ENCODE measurements around the gene DENND1A. TPM values are rescaled to one million over a fixed set of nuclear protein-coding genes. Genes with fewer than 3 reads are reported as not detected.

DENND1A gene
- total RNA-seq, 1 donor from 2014 or later, result 12.7 TPM

DNA sequence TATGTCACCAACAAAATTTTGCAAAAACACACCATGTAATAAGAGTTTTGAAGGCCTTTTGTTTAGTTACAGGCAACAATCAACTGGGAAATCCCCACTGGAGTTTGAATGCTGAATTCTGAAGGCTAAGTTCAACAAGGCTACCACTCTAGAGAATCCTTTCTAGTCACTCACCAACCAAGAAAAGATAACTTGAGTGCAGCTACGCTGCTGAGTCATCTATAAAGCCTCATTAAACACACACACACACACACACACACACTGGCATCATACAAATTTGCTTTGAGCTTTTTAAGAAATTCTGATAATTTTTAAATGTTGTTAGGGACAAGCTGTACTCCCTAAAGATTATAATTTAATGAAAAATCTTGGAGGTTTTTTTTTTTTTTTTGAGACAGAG lies 219.6 kb downstream of the DENND1A start:
- H3K27me3 ChIP-seq (ENCODE audit: insufficient read depth, low read length), result no peaks in the 10 kb centered on the region
- H3K9ac ChIP-seq (ENCODE audit: low read length), result no peak overlapping the region
- no peaks in the 10 kb centered on the region for H3K36me3 Mint-ChIP-seq (ENCODE audit: low read depth, unreplicated experiment)
- H3K4me3 ChIP-seq (ENCODE audit: insufficient read depth, low read depth, low read length), result no peak overlapping the region
- no peaks in the 10 kb centered on the region for H4K20me1 ChIP-seq (ENCODE audit: insufficient read depth, low read length)
- no peak overlapping the region for H3K4me3 Mint-ChIP-seq (ENCODE audit: unreplicated experiment)
- no peaks in the 10 kb centered on the region for H3K36me3 ChIP-seq (ENCODE audit: insufficient read depth, low read length)
- peaks cover 3% of the 10 kb centered on the region for H3K4me1 ChIP-seq (ENCODE audit: insufficient read depth, low read length)
- peak; percentile 94 for DNase-seq (ENCODE audit: low read depth)
- peaks cover 5% of the 10 kb centered on the region for H3K4me1 Mint-ChIP-seq (ENCODE audit: low read depth, unreplicated experiment)
- H3K27ac ChIP-seq (ENCODE audit: low read depth, low read length), result no peak overlapping the region
- no peaks in the 10 kb centered on the region for H3K9me3 Mint-ChIP-seq (ENCODE audit: unreplicated experiment)
- H2AFZ ChIP-seq (ENCODE audit: low read depth, low read length), result no peak overlapping the region
- no peak overlapping the region for H3K27ac Mint-ChIP-seq (ENCODE audit: unreplicated experiment)
- TF ChIP-seq, protein P1, sequence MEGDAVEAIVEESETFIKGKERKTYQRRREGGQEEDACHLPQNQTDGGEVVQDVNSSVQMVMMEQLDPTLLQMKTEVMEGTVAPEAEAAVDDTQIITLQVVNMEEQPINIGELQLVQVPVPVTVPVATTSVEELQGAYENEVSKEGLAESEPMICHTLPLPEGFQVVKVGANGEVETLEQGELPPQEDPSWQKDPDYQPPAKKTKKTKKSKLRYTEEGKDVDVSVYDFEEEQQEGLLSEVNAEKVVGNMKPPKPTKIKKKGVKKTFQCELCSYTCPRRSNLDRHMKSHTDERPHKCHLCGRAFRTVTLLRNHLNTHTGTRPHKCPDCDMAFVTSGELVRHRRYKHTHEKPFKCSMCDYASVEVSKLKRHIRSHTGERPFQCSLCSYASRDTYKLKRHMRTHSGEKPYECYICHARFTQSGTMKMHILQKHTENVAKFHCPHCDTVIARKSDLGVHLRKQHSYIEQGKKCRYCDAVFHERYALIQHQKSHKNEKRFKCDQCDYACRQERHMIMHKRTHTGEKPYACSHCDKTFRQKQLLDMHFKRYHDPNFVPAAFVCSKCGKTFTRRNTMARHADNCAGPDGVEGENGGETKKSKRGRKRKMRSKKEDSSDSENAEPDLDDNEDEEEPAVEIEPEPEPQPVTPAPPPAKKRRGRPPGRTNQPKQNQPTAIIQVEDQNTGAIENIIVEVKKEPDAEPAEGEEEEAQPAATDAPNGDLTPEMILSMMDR (IDR thresholded peaks at IDR 0.05; ENCODE audit: insufficient read depth, low read depth, low read length), result no peak
- TF ChIP-seq EZH2 (IDR thresholded peaks at IDR 0.05; ENCODE audit: insufficient read depth, low read length), result no peak
- no peak for FAIRE-seq
- H3K79me2 ChIP-seq (ENCODE audit: insufficient read depth, low read length), result no peaks in the 10 kb centered on the region
- peak overlapping the region; percentile 5 for H3K4me2 ChIP-seq (ENCODE audit: low read length)
- no peaks in the 10 kb centered on the region for H3K27me3 Mint-ChIP-seq (ENCODE audit: low read depth, unreplicated experiment)
- H3K9me3 ChIP-seq (ENCODE audit: insufficient read depth, low read depth, low read length), result no peaks in the 10 kb centered on the region

DNA sequence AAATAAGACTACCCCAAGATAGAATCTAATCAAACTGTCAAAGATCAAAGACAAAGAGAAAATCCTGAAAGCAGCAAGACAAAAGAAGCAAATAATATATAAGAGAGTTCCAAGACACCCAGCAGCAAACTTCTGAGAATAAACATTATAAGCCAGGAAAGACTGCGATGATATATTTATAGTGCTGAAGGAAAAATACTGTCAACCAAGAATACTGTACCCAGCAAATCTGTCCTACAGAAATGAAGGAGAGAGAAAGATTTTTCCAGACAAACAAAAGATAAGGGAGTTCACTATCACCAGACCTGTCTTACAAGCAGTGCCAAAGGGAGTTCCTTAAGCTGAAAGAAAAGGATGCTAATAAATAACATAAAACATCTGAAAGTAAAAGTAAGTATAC lies 227.4 kb downstream of the DENND1A start:
- peaks cover 7% of the 10 kb centered on the region for H3K36me3 Mint-ChIP-seq (ENCODE audit: low read depth, unreplicated experiment)
- peaks cover 9% of the 10 kb centered on the region for H3K9me3 Mint-ChIP-seq (ENCODE audit: unreplicated experiment)
- peaks cover 3% of the 10 kb centered on the region for H3K9me3 ChIP-seq (ENCODE audit: insufficient read depth, low read depth, low read length)
- H3K27ac Mint-ChIP-seq (ENCODE audit: unreplicated experiment), result no peak overlapping the region
- H3K4me3 Mint-ChIP-seq (ENCODE audit: unreplicated experiment), result no peak overlapping the region
- no peaks in the 10 kb centered on the region for H3K27me3 Mint-ChIP-seq (ENCODE audit: low read depth, unreplicated experiment)
- H3K4me1 ChIP-seq (ENCODE audit: insufficient read depth, low read length), result no peaks in the 10 kb centered on the region
- H4K20me1 ChIP-seq (ENCODE audit: insufficient read depth, low read length), result no peaks in the 10 kb centered on the region
- no peak overlapping the region for H3K9ac ChIP-seq (ENCODE audit: low read length)
- H3K4me3 ChIP-seq (ENCODE audit: insufficient read depth, low read depth, low read length), result no peak overlapping the region
- no peaks in the 10 kb centered on the region for H3K36me3 ChIP-seq (ENCODE audit: insufficient read depth, low read length)
- no peak for FAIRE-seq
- no peak overlapping the region for H3K4me2 ChIP-seq (ENCODE audit: low read length)
- no peak overlapping the region for H2AFZ ChIP-seq (ENCODE audit: low read depth, low read length)
- no peaks in the 10 kb centered on the region for H3K27me3 ChIP-seq (ENCODE audit: insufficient read depth, low read length)
- TF ChIP-seq, protein P1 (IDR thresholded peaks at IDR 0.05; ENCODE audit: insufficient read depth, low read depth, low read length), result no peak
- no peak for TF ChIP-seq EZH2 (IDR thresholded peaks at IDR 0.05; ENCODE audit: insufficient read depth, low read length)
- H3K27ac ChIP-seq (ENCODE audit: low read depth, low read length), result no peak overlapping the region
- DNase-seq (ENCODE audit: low read depth), result no peak
- H3K4me1 Mint-ChIP-seq (ENCODE audit: low read depth, unreplicated experiment), result no peaks in the 10 kb centered on the region
- no peaks in the 10 kb centered on the region for H3K79me2 ChIP-seq (ENCODE audit: insufficient read depth, low read length)

DNA sequence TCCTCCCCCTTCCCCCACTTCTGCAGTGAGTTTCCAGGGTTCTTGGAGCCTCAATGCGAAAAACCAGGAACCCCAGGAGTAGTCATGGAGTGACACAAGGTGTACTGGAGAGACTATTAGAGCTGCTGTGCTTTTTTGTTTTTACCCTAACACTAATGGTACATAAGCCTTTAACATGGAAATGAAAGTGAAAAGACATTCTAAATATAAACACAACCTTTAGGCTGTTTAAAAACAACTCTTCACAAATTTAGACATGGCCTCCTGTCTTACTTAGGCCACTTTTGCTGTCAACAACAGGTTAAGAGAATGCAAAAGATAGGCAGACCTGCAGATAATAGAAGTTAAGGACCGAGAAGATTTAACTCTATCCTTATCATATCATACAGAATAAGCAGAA lies 232.2 kb downstream of the DENND1A start:
- no peak overlapping the region for H2AFZ ChIP-seq (ENCODE audit: low read depth, low read length)
- no peaks in the 10 kb centered on the region for H3K27me3 ChIP-seq (ENCODE audit: insufficient read depth, low read length)
- no peaks in the 10 kb centered on the region for H3K36me3 ChIP-seq (ENCODE audit: insufficient read depth, low read length)
- H3K79me2 ChIP-seq (ENCODE audit: insufficient read depth, low read length), result no peaks in the 10 kb centered on the region
- no peak overlapping the region for H3K9ac ChIP-seq (ENCODE audit: low read length)
- Mint-ChIP-seq H3K4me3 (ENCODE audit: unreplicated experiment) (no peak overlapping the region), H3K27me3 (ENCODE audit: low read depth, unreplicated experiment) (no peaks in the 10 kb centered on the region), H3K9me3 (ENCODE audit: unreplicated experiment) (peaks cover 10% of the 10 kb centered on the region), H3K4me1 (ENCODE audit: low read depth, unreplicated experiment) (peaks cover 1% of the 10 kb centered on the region), H3K36me3 (ENCODE audit: low read depth, unreplicated experiment) (peaks cover 4% of the 10 kb centered on the region), H3K27ac (ENCODE audit: unreplicated experiment) (no peak overlapping the region)
- no peak overlapping the region for H3K4me2 ChIP-seq (ENCODE audit: low read length)
- TF ChIP-seq EZH2 (IDR thresholded peaks at IDR 0.05; ENCODE audit: insufficient read depth, low read length), result no peak
- H4K20me1 ChIP-seq (ENCODE audit: insufficient read depth, low read length), result no peaks in the 10 kb centered on the region
- DNase-seq (ENCODE audit: low read depth), result no peak
- H3K9me3 ChIP-seq (ENCODE audit: insufficient read depth, low read depth, low read length), result peaks cover 3% of the 10 kb centered on the region
- H3K4me3 ChIP-seq (ENCODE audit: insufficient read depth, low read depth, low read length), result no peak overlapping the region
- no peaks in the 10 kb centered on the region for H3K4me1 ChIP-seq (ENCODE audit: insufficient read depth, low read length)
- no peak overlapping the region for H3K27ac ChIP-seq (ENCODE audit: low read depth, low read length)
- no peak for FAIRE-seq

Measured in astrocyte (in vitro differentiated cells and primary cell).